Smooth muscle cell (in vitro differentiated cells): ENCODE measurements around the gene USF1. TPM values are rescaled to one million over a fixed set of nuclear protein-coding genes. Genes with fewer than 3 reads are reported as not detected.

ENCODE experiments used
- DNase-seq: peaks from one replicate; lab custom pipeline; 2025; ENCODE audit not compliant: unreplicated experiment; lab: John Stamatoyannopoulos, UW
- H2AFZ ChIP-seq: fragments of 200-600 bp; sonication (generic); 2 replicates; pipeline ENCODE4 v1.6.0; 2016; ENCODE audit warnings: antibody characterized with exemption, low read depth, mild to moderate bottlenecking
- H3F3A ChIP-seq: fragments of 200-600 bp; sonication (generic); 2 replicates; pipeline ENCODE4 v1.6.0; 2017; ENCODE audit warnings: antibody characterized with exemption, low read depth
- H3K27ac ChIP-seq: fragments of 200-600 bp; sonication (generic); 2 replicates; pipeline ENCODE4 v1.5.1; 2016; ENCODE audit warnings: low read depth, mild to moderate bottlenecking
- H3K27me3 ChIP-seq: fragments of 200-600 bp; sonication (generic); 2 replicates; pipeline ENCODE4 v1.6.1; 2016; ENCODE audit warnings: low read depth, mild to moderate bottlenecking
- H3K36me3 ChIP-seq: fragments of 200-600 bp; sonication (generic); 2 replicates; pipeline ENCODE4 v1.5.1; 2016; ENCODE audit warnings: low read depth
- H3K4me1 ChIP-seq: fragments of 200-600 bp; sonication (generic); 2 replicates; pipeline ENCODE4 v1.5.1; 2016; ENCODE audit warnings: low read depth
- H3K4me2 ChIP-seq: fragments of 200-600 bp; sonication (generic); 2 replicates; pipeline ENCODE4 v1.6.0; 2016; ENCODE audit warnings: mild to moderate bottlenecking
- H3K4me3 ChIP-seq: fragments of 200-600 bp; sonication (generic); 2 replicates; pipeline ENCODE4 v1.5.1; 2016; ENCODE audit warnings: mild to moderate bottlenecking
- H3K79me2 ChIP-seq: fragments of 200-600 bp; sonication (generic); 2 replicates; pipeline ENCODE4 v1.6.0; 2016; ENCODE audit warnings: low read depth, mild to moderate bottlenecking
- H3K9ac ChIP-seq: fragments of 200-600 bp; sonication (generic); 2 replicates; pipeline ENCODE4 v1.6.0; 2016; ENCODE audit warnings: low read depth
- H3K9me3 ChIP-seq: fragments of 200-600 bp; sonication (generic); replicated peaks from 2 replicates; pipeline ENCODE4 v1.5.1; 2016; ENCODE audit warnings: low read depth
- H4K20me1 ChIP-seq: fragments of 200-600 bp; sonication (generic); 2 replicates; pipeline ENCODE4 v1.6.0; 2016; ENCODE audit warnings: low read depth
- CTCF ChIP-seq: fragments of 200-600 bp; sonication (generic); IDR thresholded peaks from 2 replicates; pipeline ENCODE4 v1.5.1; 2017; ENCODE audit warnings: borderline replicate concordance, mild to moderate bottlenecking, antibody characterized with exemption; ENCODE audit not compliant: insufficient read depth, poor library complexity, severe bottlenecking
- WGBS: methylation state at CpG from one replicate; pipeline ENCODE4 v1.1.7; 2016; ENCODE audit warnings: low lambda C conversion rate; 5-methylcytosine and 5-hydroxymethylcytosine counted together
- polyA plus RNA-seq: library from polyadenylated mRNA; unstranded; fragments of >200 nt; fragmentation: Nextera tagmentation; extraction: Ambion mirVana; gene quantifications from 2 replicates; pipeline ENCODE4 v1.2.1, GENCODE V29; 2016
- total RNA-seq: library from RNA; depleted of rRNA; stranded (reverse); fragments of >200 nt; gene quantifications from 2 replicates; pipeline ENCODE4 v1.2.3, GENCODE V29; 2014

The USF1 gene
- total and polyA plus RNA-seq, 2 experiments from 2014 or later: 20.0 to 47.0 TPM

- H3K9me3 ChIP-seq: no peaks in the 10 kb centered on the region
- no peak for TF ChIP-seq CTCF
- H3K36me3 ChIP-seq: no peaks in the 10 kb centered on the region
- no peaks in the 10 kb centered on the region for H3F3A ChIP-seq
- H3K27me3 ChIP-seq: no peaks in the 10 kb centered on the region
- no peak overlapping the region for H3K4me2 ChIP-seq
- H4K20me1 ChIP-seq: no peaks in the 10 kb centered on the region
- H3K27ac ChIP-seq: peak overlapping the region; percentile 96
- no peak overlapping the region for H3K9ac ChIP-seq
- H3K79me2 ChIP-seq: no peaks in the 10 kb centered on the region
- no peak overlapping the region for H3K4me3 ChIP-seq
- H3K4me1 ChIP-seq: peaks cover 10% of the 10 kb centered on the region
- 98% methylated on average over 5 of the region's 5 CpGs for WGBS
- no peak for DNase-seq
- no peak overlapping the region for H2AFZ ChIP-seq
These were observed 44.2 kb upstream of the USF1 start for GRCh38 chr1:161089938-161090337.

GRCh38 chr1:161089251-161089924 lies 43.6 kb upstream of the USF1 start, which contains the start of gene NECTIN4:
Gene NECTIN4, minus strand, starts transcription at chr1:161089558. Its CDS starts 262 bp downstream, at chr1:161089296.
- H3K36me3 ChIP-seq: no peaks in the 10 kb centered on the region
- no peak for DNase-seq
- H3K4me3 ChIP-seq: peak within 1 kb of the TSS; percentile 35
- H3F3A ChIP-seq: peaks cover 2% of the 10 kb centered on the region
- H3K9me3 ChIP-seq: no peaks in the 10 kb centered on the region
- no peaks in the 10 kb centered on the region for H3K27me3 ChIP-seq
- H3K79me2 ChIP-seq: no peaks in the 10 kb centered on the region
- 85% methylated on average over 22 of the region's 22 CpGs for WGBS
- no peaks in the 10 kb centered on the region for H4K20me1 ChIP-seq
- no peak within 1 kb of the TSS for H2AFZ ChIP-seq
- H3K9ac ChIP-seq: peak within 1 kb of the TSS; percentile 77
- H3K27ac ChIP-seq: peak within 1 kb of the TSS; percentile 96
- peaks cover 16% of the 10 kb centered on the region for H3K4me1 ChIP-seq
- peak within 1 kb of the TSS; percentile 80 for H3K4me2 ChIP-seq
- no peak for TF ChIP-seq CTCF

- H3K36me3 ChIP-seq: no peaks in the 10 kb centered on the region
- peak overlapping the region; percentile 77 for H3K9ac ChIP-seq
- no peaks in the 10 kb centered on the region for H4K20me1 ChIP-seq
- peak overlapping the region; percentile 35 for H3K4me3 ChIP-seq
- H3F3A ChIP-seq: peaks cover 4% of the 10 kb centered on the region
- H3K4me2 ChIP-seq: peak overlapping the region; percentile 80
- H3K79me2 ChIP-seq: no peaks in the 10 kb centered on the region
- DNase-seq: no peak
- TF ChIP-seq CTCF: no peak
- WGBS: 66% methylated on average over 3 of the region's 3 CpGs
- peaks cover 21% of the 10 kb centered on the region for H3K4me1 ChIP-seq
- peak overlapping the region; percentile 96 for H3K27ac ChIP-seq
- no peaks in the 10 kb centered on the region for H3K27me3 ChIP-seq
- no peak overlapping the region for H2AFZ ChIP-seq
- no peaks in the 10 kb centered on the region for H3K9me3 ChIP-seq
These were observed 42.9 kb upstream of the USF1 start for GRCh38 chr1:161088587-161089110.
